Liver (tissue), 9 donors: Measurements from ENCODE around the gene CASZ1. TPM values are rescaled to one million over a fixed set of nuclear protein-coding genes. Genes with fewer than 3 reads are reported as not detected.

Experiments used
- DNase-seq: peaks from one replicate; pipeline ENCODE4 v3.0.0-alpha.2; 2017; ENCODE audit warnings: low spot score
- H3K27ac ChIP-seq, 2 donors: one replicate each; pipeline ENCODE4 v1.7.0; 2013; ENCODE audit warnings: inconsistent platforms in 2 of 2, low read length in 2 of 2, control low read depth in 1 of 2, low read depth in 1 of 2, mild to moderate bottlenecking in 1 of 2
- H3K27me3 ChIP-seq, 4 donors: one replicate each; pipeline versions ENCODE4 v1.6.1 to v1.7.0; 2013; ENCODE audit warnings: low read length in 3 of 4, inconsistent platforms in 1 of 4, mild to moderate bottlenecking in 1 of 4, moderate library complexity in 1 of 4; ENCODE audit not compliant: control insufficient read depth in 4 of 4, insufficient read depth in 4 of 4
- H3K36me3 ChIP-seq, 4 donors: one replicate each; pipeline versions ENCODE4 v1.6.1 to v1.7.0; 2013; ENCODE audit warnings: low read length in 3 of 4, mild to moderate bottlenecking in 3 of 4, low read depth in 1 of 4, moderate library complexity in 1 of 4; ENCODE audit not compliant: control insufficient read depth in 4 of 4, insufficient read depth in 3 of 4
- H3K4me1 ChIP-seq, 4 donors: one replicate each; pipeline versions ENCODE4 v1.6.1 to v1.7.0; 2013; ENCODE audit warnings: low read length in 3 of 4, mild to moderate bottlenecking in 3 of 4, moderate library complexity in 1 of 4; ENCODE audit not compliant: control insufficient read depth in 4 of 4, insufficient read depth in 4 of 4
- H3K4me3 ChIP-seq, 3 donors: one replicate each; pipeline versions ENCODE4 v1.6.1 to v1.7.0; 2013; ENCODE audit warnings: low read length in 3 of 3, control low read depth in 1 of 3, low read depth in 1 of 3, mild to moderate bottlenecking in 1 of 3
- H3K9ac ChIP-seq, 2 donors: one replicate each; pipeline ENCODE4 v1.7.0; 2013; ENCODE audit warnings: low read length in 2 of 2, mild to moderate bottlenecking in 2 of 2, moderate library complexity in 2 of 2, control low read depth in 1 of 2, low read depth in 1 of 2
- H3K9me3 ChIP-seq, 4 donors: one replicate each; pipeline versions ENCODE4 v1.6.1 to v1.7.0; 2013; ENCODE audit warnings: low read length in 3 of 4; ENCODE audit not compliant: control insufficient read depth in 4 of 4
- FOXA1 ChIP-seq: IDR thresholded peaks from 2 replicates; pipeline ENCODE4 v1.6.1; 2016; ENCODE audit warnings: antibody characterized with exemption
- FOXA2 ChIP-seq: IDR thresholded peaks from 2 replicates; pipeline ENCODE4 v1.6.1; 2016; ENCODE audit warnings: antibody characterized with exemption
- GABPA ChIP-seq, 2 donors: IDR thresholded peaks in 1 of 2; conservative IDR thresholded peaks in 1 of 2; 2 replicates each; pipeline ENCODE4 v1.6.1; 2016; ENCODE audit warnings: antibody characterized with exemption in 2 of 2, mild to moderate bottlenecking in 1 of 2, moderate library complexity in 1 of 2
- HNF4A ChIP-seq, 2 donors: conservative IDR thresholded peaks; 2 replicates each; pipeline ENCODE4 v1.6.1; 2016; ENCODE audit warnings: antibody characterized with exemption in 2 of 2, mild to moderate bottlenecking in 2 of 2
- HNF4G ChIP-seq: IDR thresholded peaks from 2 replicates; pipeline ENCODE4 v1.6.1; 2016; ENCODE audit warnings: antibody characterized with exemption
- JUND ChIP-seq, 2 donors: IDR thresholded peaks; 2 replicates each; pipeline ENCODE4 v1.6.1; 2016; ENCODE audit warnings: antibody characterized with exemption in 2 of 2
- NR2F2 ChIP-seq: IDR thresholded peaks from 2 replicates; pipeline ENCODE4 v1.6.1; 2016; ENCODE audit warnings: antibody characterized with exemption
- RAD21 ChIP-seq, 2 donors: IDR thresholded peaks; 2 replicates each; pipeline ENCODE4 v1.6.1; 2016; ENCODE audit warnings: antibody characterized with exemption in 2 of 2, mild to moderate bottlenecking in 2 of 2
- RXRA ChIP-seq, 2 donors: IDR thresholded peaks; 2 replicates each; pipeline ENCODE4 v1.6.1; 2017 to 2018; ENCODE audit warnings: antibody characterized with exemption in 2 of 2, mild to moderate bottlenecking in 1 of 2
- SP1 ChIP-seq: IDR thresholded peaks from 2 replicates; pipeline ENCODE4 v1.6.1; 2018; ENCODE audit warnings: antibody characterized with exemption, mild to moderate bottlenecking
- TAF1 ChIP-seq: conservative IDR thresholded peaks from 2 replicates; pipeline ENCODE4 v1.6.1; 2016; ENCODE audit warnings: antibody characterized with exemption, mild to moderate bottlenecking
- YY1 ChIP-seq: IDR thresholded peaks from 2 replicates; pipeline ENCODE4 v1.6.1; 2016; ENCODE audit warnings: antibody characterized with exemption, mild to moderate bottlenecking
- WGBS: extraction: QIAGEN DNeasy Blood & Tissue Kit; methylation state at CpG from one replicate; pipeline ENCODE4 v1.1.7; 2013; 5-methylcytosine and 5-hydroxymethylcytosine counted together
- polyA plus RNA-seq, 2 donors: library from polyadenylated mRNA; stranded (reverse) in 1 of 2; unstranded in 1 of 2; fragments of 200-250 nt in 1 of 2; fragments of >200 nt in 1 of 2; fragmentation: Nextera tagmentation in 1 of 2; extraction: Ambion mirVana in 1 of 2; gene quantifications; one replicate each; pipeline versions ENCODE4 v1.2.1 to v1.2.3, GENCODE V29; 2013 to 2015
- total RNA-seq, 2 donors: library from RNA; depleted of rRNA; stranded (reverse); fragments of >200 nt; gene quantifications; one replicate each; pipeline ENCODE4 v1.2.3, GENCODE V29; 2014
- TF ChIP-seq, protein P1 (sequence below): IDR thresholded peaks from 2 replicates; pipeline ENCODE4 v1.6.1; 2016; ENCODE audit warnings: antibody characterized with exemption
- TF ChIP-seq, protein P2 (sequence below): IDR thresholded peaks from 2 replicates; pipeline ENCODE4 v1.6.1; 2016; ENCODE audit warnings: antibody characterized with exemption
- donor health status: healthy.
- donor health status: healthy.
- donor health status: healthy.
- donor health status: healthy.
- donor health status: healthy.

The CASZ1 gene
- total and polyA plus RNA-seq, 4 donors = 1.0 to 3.5 (median 1.9) TPM

DNA sequence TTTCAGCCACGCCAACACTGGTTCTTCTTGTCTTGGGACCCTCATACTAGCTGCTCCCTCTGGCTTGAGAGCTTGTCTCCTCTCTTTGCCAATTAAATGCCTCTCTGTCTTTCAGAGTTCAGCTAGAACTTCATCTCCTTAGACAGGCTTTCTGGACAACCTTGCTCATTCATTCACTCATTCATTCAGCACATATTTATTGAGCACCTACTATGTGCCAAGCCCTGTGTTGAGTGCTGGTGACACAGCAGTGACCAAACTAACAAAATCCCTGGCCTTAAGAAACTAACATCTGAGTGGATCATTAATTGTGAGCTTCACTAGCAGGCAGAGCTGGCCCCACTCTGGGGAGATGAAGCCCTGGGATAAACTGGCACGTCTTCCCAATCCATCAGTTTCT is 24.9 kb upstream of the CASZ1 start:
- Histone ChIP-seq H3K4me3 (no peak overlapping the region), H3K4me1 (no peaks in the 10 kb centered on the region), H3K9ac (no peak overlapping the region), H3K27ac (no peak overlapping the region), H3K27me3 (no peaks in the 10 kb centered on the region), H3K9me3 (no peaks in the 10 kb centered on the region), H3K36me3 (no peaks in the 10 kb centered on the region)
- DNase-seq = no peak
- TF ChIP-seq NR2F2 = no peak
- TF ChIP-seq RAD21 (IDR thresholded peaks at IDR 0.05) = no peak
- no peak for TF ChIP-seq TAF1
- TF ChIP-seq YY1 = no peak
- TF ChIP-seq FOXA2 = no peak
- TF ChIP-seq HNF4G = no peak
- 93% methylated on average over 2 of the region's 2 CpGs for WGBS

DNA sequence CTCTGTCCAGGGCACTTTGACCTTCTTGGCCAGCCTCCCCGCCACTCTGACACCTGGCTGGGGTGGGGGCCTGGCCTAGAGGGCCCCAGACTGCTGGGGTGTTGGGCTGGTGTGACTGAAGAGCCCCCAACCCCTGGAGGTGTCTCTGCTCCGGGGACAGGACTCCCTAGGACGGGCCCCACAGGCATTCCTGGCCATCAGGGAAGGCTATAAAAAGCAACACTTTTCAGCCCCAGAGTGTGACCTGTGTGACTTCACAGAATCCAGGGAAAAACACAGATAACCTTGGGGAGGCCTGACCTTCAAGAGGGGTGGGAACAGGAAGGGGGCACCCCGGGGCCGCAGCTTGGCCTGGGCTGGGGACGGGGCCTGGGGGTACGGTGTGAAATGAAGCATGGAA is 24.0 kb upstream of the CASZ1 start:
- DNase-seq = no peak
- no peak overlapping the region for H3K27ac ChIP-seq
- no peaks in the 10 kb centered on the region for H3K4me1 ChIP-seq
- H3K27me3 ChIP-seq = no peaks in the 10 kb centered on the region
- WGBS = 77% methylated on average over 7 of the region's 7 CpGs
- H3K36me3 ChIP-seq = no peaks in the 10 kb centered on the region
- TF ChIP-seq RXRA (IDR thresholded peaks at IDR 0.05) = no peak
- H3K9me3 ChIP-seq = no peaks in the 10 kb centered on the region
- H3K4me3 ChIP-seq = no peak overlapping the region
- H3K9ac ChIP-seq = no peak overlapping the region

DNA sequence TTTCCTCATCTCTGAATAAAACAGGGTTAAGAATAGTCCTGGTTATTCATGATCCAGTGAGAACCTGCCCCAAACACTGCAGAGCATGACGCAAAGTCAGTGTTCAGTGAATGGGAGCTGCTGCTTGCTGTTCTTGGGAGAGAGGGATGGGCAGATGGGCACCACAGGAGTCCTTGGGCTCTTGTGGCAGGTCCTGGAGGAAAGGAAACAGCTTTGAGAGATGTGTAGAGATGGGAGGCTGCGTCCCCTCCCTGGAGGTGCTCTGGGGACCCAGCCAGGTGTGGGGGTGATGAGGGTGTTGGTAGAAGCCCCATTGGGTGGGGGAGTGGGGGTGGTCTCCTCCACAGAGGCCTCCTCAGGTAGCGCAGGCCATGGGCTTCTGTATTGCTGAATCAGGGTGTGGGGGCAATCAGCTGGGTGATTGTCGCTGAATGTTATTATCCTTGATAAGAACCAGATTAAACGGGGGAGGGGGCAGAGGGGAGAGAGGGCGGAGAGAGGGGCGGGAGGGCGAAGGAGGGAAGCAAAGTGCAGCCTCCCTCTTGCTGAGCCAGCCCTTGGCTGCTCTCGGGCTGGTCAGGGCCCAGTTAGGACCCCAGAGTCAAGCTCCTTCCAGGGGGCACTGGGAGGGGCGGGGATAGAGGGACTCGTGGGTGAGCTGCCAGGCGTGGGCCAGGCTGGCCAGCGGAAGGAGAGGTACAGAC is 22.9 kb upstream of the CASZ1 start:
- Histone ChIP-seq H3K4me3 (no peak overlapping the region), H3K9ac (no peak overlapping the region), H3K27me3 (no peaks in the 10 kb centered on the region), H3K36me3 (no peaks in the 10 kb centered on the region), H3K27ac (no peak overlapping the region), H3K9me3 (no peaks in the 10 kb centered on the region), H3K4me1 (no peaks in the 10 kb centered on the region)
- TF ChIP-seq FOXA1 (no peak), RXRA (IDR thresholded peaks at IDR 0.05) (no peak), FOXA2 (no peak), NR2F2 (no peak), HNF4A (conservative IDR thresholded peaks at IDR 0.05) (no peak), RAD21 (IDR thresholded peaks at IDR 0.05) (no peak), HNF4G (no peak), GABPA (IDR thresholded peaks at IDR 0.05 in 1 of 2, conservative IDR thresholded peaks at IDR 0.05 in 1 of 2) (no peak), JUND (IDR thresholded peaks at IDR 0.05) (no peak), YY1 (no peak), SP1 (no peak)
- TF ChIP-seq, protein P1, sequence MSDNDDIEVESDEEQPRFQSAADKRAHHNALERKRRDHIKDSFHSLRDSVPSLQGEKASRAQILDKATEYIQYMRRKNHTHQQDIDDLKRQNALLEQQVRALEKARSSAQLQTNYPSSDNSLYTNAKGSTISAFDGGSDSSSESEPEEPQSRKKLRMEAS = no peak
- TF ChIP-seq, protein P2, sequence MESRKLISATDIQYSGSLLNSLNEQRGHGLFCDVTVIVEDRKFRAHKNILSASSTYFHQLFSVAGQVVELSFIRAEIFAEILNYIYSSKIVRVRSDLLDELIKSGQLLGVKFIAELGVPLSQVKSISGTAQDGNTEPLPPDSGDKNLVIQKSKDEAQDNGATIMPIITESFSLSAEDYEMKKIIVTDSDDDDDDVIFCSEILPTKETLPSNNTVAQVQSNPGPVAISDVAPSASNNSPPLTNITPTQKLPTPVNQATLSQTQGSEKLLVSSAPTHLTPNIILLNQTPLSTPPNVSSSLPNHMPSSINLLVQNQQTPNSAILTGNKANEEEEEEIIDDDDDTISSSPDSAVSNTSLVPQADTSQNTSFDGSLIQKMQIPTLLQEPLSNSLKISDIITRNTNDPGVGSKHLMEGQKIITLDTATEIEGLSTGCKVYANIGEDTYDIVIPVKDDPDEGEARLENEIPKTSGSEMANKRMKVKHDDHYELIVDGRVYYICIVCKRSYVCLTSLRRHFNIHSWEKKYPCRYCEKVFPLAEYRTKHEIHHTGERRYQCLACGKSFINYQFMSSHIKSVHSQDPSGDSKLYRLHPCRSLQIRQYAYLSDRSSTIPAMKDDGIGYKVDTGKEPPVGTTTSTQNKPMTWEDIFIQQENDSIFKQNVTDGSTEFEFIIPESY = no peak
- WGBS = 84% methylated on average over 13 of the region's 13 CpGs
- no peak for DNase-seq
